ENCODE measurements around the gene AGXT. TPM values are rescaled to one million over a fixed set of nuclear protein-coding genes. Genes with fewer than 3 reads are reported as not detected.

The AGXT gene
- total RNA-seq, 2 donors from 2014 or later, result 1.9 to 6.1 TPM

DNA sequence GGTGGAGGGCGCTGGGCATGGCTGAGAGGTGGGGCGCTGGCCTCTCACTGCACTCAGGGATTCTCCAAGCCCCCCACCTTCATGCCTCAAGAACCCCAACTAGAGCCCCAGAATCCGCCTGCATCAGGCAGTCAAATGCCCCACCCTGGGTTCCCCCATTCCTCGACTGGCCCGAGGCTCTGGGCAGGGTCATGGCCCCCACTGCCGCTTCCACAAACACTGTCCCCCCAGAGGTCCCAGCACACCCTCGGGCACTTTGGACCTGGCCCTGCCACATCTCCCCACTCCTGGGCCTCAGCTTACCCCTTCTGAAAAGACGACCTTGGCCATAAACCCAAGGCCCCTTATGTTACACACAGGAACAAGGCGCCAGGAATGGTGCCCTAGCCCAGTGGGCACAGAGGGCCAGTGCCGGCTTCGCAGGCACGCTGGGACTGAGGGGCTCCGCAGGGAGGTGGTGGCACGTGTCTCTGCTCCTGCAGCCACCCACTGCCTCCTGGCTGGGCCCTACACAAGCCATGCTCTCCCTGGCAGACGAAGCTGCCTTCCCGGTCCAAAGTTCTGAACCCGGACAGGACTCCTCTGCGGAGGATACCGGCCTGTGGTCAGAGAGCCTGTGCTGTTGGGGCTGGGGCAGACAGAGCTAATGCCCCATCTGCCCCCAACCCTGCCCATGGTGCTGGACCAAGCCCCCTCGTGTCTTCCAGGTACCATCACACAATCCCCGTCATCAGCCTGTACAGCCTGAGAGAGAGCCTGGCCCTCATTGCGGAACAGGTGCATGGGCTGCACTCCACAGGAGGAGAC lies 6.8 kb downstream of the AGXT start:
- H3K27ac ChIP-seq, result no peak overlapping the region
- DNase-seq, result no peak
- TF ChIP-seq, protein P1, sequence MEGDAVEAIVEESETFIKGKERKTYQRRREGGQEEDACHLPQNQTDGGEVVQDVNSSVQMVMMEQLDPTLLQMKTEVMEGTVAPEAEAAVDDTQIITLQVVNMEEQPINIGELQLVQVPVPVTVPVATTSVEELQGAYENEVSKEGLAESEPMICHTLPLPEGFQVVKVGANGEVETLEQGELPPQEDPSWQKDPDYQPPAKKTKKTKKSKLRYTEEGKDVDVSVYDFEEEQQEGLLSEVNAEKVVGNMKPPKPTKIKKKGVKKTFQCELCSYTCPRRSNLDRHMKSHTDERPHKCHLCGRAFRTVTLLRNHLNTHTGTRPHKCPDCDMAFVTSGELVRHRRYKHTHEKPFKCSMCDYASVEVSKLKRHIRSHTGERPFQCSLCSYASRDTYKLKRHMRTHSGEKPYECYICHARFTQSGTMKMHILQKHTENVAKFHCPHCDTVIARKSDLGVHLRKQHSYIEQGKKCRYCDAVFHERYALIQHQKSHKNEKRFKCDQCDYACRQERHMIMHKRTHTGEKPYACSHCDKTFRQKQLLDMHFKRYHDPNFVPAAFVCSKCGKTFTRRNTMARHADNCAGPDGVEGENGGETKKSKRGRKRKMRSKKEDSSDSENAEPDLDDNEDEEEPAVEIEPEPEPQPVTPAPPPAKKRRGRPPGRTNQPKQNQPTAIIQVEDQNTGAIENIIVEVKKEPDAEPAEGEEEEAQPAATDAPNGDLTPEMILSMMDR (IDR thresholded peaks at IDR 0.05), result no peak
- H3K4me1 ChIP-seq, result peaks cover 16% of the 10 kb centered on the region
- H3K27me3 ChIP-seq, result no peaks in the 10 kb centered on the region
- no peaks in the 10 kb centered on the region for H3K9me3 ChIP-seq
- no peaks in the 10 kb centered on the region for H3K36me3 ChIP-seq
- intact Hi-C loops (cut with DNase I), result no loop called here
- H3K9ac ChIP-seq (ENCODE audit: low read depth in 2 of 2, low read length in 2 of 2), result no peak overlapping the region
- H3K4me3 ChIP-seq, result no peak overlapping the region

DNA sequence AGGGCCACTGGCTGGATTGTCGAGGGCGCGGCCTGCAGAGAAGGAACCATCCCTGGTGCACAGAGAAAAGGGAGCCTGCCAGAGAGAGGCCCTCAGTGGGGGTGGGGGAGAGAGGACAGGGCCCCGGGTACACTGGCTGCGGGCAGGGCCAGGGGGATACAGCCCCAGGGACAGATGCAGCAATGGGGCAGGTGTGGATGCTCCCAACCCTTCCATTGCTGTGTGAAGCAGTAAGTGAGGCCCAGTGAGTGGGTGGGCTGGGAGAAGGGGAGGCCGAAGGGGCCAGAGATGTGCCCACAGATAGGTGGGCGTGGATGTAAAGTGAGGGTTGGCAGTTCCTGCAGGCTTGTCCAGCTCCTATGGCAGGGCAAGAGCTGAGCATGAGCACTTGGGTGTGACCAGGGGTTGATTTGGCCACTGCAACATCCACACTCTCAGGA lies 7.4 kb downstream of the AGXT start:
- no peak overlapping the region for H3K9ac ChIP-seq (ENCODE audit: low read depth in 2 of 2, low read length in 2 of 2)
- H3K27me3 ChIP-seq, result no peaks in the 10 kb centered on the region
- H3K4me3 ChIP-seq, result no peak overlapping the region
- DNase-seq, result no peak
- H3K27ac ChIP-seq, result no peak overlapping the region
- intact Hi-C loops (cut with DNase I), result no loop called here
- H3K9me3 ChIP-seq, result no peaks in the 10 kb centered on the region
- H3K4me1 ChIP-seq, result peaks cover 16% of the 10 kb centered on the region
- TF ChIP-seq, protein P1 (IDR thresholded peaks at IDR 0.05), result no peak
- H3K36me3 ChIP-seq, result no peaks in the 10 kb centered on the region

DNA sequence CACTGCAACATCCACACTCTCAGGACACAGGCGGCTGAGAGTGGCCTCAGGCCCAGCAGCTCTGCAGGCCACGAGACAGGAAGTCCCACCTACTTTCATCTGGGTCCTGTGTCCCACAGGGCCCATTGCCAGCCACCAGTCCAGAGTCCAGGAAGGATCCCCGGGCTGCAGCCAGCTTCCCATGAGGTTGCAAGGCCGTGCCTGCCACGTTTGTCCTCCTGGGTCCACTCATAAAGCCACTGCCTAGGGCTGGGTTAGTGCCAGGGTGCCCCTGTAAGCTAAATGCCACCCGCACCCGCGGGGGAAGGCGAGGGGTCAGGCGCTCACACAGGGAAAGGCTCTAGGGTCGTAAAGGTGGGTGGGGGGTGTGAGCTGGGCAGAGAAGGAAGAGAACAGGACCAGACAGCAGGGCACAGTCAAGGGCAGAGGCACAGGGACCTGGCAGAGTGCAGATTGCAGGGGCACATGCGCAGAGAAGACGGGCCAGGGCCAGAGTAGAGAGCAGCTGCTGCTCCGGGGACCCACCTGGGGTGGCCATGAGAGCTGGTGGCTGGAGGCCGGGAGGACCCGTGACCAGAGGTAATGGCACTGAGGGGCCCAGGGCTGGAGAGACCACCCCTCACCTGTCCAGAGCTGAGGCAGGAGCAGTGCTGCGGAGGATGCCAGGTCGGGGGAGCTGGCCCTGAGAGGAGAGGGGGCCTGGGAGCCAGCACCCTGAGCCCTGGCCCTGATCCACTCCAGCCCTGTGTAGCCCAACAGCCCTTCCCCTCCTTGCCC lies 8.0 kb downstream of the AGXT start:
- intact Hi-C loops (cut with DNase I), result no loop called here
- no peaks in the 10 kb centered on the region for H3K36me3 ChIP-seq
- no peaks in the 10 kb centered on the region for H3K9me3 ChIP-seq
- TF ChIP-seq, protein P1 (IDR thresholded peaks at IDR 0.05), result no peak
- H3K9ac ChIP-seq (ENCODE audit: low read depth in 2 of 2, low read length in 2 of 2), result peak overlapping the region; percentile 13 to 14
- H3K27me3 ChIP-seq, result no peaks in the 10 kb centered on the region
- peak; percentile 78 for DNase-seq
- H3K4me1 ChIP-seq, result peaks cover 16% of the 10 kb centered on the region
- H3K27ac ChIP-seq, result peak overlapping the region; percentile 42
- H3K4me3 ChIP-seq, result no peak overlapping the region

DNA sequence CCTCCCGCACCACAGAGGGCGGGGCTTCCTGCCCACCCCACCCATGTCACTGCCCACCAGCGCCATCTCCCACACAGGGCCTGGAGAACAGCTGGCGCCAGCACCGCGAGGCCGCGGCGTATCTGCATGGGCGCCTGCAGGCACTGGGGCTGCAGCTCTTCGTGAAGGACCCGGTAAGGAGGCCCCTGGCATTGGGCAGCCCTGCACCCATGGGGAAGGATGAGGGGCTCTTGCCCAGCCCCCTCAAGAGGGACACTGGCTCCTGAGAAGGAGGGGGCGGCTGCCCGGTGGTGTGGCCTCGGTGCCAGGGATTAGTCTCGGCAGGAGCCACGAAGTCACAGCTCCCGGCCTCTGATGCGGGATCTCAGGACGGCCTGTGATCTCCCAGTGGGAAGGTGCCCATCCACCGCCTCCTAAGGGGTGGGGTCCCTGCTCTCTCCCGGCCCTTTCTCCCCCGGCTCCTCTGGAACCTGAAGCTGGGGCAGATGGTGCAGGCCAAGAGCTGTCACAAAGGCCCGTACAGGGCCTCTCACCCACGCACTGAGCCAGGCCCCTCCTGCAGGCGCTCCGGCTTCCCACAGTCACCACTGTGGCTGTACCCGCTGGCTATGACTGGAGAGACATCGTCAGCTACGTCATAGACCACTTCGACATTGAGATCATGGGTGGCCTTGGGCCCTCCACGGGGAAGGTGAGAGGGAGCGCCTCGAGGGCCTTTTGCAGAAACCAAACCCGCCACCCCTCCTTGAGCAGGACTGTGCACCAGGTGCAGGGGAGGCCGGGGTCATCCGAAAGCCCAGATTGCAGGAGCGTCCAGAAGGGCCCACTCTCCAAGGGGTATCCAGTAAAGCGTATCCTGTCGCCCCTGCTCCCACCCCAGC lies 9.1 kb downstream of the AGXT start:
- Histone ChIP-seq H3K4me1 (peaks cover 16% of the 10 kb centered on the region), H3K9ac (ENCODE audit: low read depth in 2 of 2, low read length in 2 of 2) (no peak overlapping the region), H3K27me3 (no peaks in the 10 kb centered on the region), H3K4me3 (no peak overlapping the region), H3K27ac (no peak overlapping the region), H3K9me3 (no peaks in the 10 kb centered on the region), H3K36me3 (no peaks in the 10 kb centered on the region)
- intact Hi-C loops (cut with DNase I), result no loop called here
- TF ChIP-seq, protein P1 (IDR thresholded peaks at IDR 0.05), result no peak
- no peak for DNase-seq

DNA sequence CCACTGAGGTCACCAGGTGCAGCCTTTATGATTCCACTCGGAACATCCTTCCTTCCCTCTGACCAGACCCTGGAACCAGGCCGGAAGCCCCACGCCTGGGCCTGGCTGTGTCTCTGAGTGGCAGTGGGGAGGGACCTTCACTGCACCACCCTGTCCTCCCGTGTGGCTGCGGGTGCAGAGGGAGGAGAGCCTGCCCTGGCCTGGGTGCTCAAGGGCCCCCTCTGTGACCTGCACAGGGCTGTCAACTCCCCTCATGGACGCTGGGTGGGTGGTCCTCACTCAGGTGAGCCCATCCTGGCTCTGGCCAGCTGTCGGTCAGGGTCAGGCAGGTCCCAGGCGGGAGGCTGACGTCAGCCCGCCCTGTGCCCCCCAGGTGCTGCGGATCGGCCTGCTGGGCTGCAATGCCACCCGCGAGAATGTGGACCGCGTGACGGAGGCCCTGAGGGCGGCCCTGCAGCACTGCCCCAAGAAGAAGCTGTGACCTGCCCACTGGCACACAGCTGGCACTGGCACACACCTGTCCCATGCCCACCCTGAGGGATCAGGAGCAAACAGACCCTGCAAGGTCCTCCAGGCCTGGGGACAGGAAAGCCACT lies 9.8 kb downstream of the AGXT start:
- no peak overlapping the region for H3K27ac ChIP-seq

More for the DNA sequence above, 9.8 kb downstream of the AGXT start:
- Histone ChIP-seq H3K4me1 (peaks cover 16% of the 10 kb centered on the region), H3K9ac (ENCODE audit: low read depth in 2 of 2, low read length in 2 of 2) (no peak overlapping the region), H3K27me3 (no peaks in the 10 kb centered on the region), H3K4me3 (no peak overlapping the region), H3K36me3 (no peaks in the 10 kb centered on the region), H3K9me3 (no peaks in the 10 kb centered on the region)
- intact Hi-C loops (cut with DNase I), result no loop called here
- no peak for DNase-seq
- TF ChIP-seq, protein P1 (IDR thresholded peaks at IDR 0.05), result no peak

All from colonic mucosa (tissue), 4 donors.